Stimulated activated CD8-positive, alpha-beta memory T cell treated with anti-CD3 and anti-CD28 coated beads, Interleukin-12 subunit alpha, Interleukin-12 subunit beta, amount 100 ng/mL, for 1 hour (primary cell): ENCODE results near the gene TACC2.

ENCODE experiments used
- DNase-seq: peaks from one replicate; pipeline ENCODE4 v3.0.0-alpha.2; 2020; ENCODE audit warnings: low read depth

TACC2 gene

DNA sequence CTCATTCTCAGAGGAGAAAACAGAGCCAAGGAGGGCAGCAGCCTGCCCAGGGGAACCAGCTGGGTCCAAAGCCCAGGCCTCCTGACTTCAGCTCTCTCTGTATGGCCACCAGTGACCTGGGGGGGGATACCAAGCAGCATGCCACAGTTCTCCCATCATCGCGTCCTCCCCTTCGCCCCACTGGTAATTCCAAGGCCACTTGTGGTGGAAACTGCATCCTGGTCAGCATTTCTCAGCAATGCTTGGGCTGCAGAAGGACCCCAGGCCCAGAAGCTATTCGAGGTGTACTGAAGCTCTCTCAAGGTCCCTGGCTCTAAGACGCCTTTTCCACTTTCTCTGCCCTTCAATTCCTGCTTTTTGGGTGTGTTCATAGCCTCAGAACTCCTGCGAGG, 309.2 kb downstream of the TACC2 start:
- no peak for DNase-seq

DNA sequence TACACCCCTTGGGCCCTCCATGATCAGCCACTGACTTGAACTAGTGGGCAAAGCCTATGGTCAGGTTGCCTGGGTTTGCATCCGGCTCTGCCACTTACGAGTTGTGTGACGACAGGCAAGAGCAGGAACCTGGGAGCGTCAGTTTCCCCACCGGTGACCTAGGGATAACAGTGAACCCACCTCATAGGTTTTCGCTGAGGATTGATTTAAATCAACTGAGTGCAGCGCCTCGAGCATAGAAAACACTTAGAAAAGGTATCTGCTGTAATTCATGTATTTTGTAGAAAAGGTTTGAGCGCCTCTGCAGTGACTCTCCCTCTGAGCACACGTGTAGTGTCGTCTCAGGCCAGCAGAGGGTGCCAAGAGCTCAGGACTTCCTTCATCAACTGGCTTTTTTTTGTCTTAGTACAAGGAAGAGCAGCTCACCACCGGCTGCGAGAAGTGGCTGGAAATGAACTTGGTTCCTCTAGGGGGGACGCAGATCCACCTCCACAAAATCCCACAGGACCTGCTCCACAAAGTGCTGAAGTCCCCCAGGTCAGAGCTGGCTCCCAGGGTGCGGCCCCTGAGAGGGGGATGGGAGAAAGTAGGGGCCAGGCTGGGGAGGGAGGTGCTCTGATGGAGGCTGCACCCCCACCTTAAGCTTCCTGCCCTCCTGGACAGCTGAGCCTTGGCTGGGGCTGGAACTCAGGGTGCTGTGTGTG, 309.8 kb downstream of the TACC2 start:
- peak; percentile 49 for DNase-seq

GRCh38 chr10:122299423-122300075, 310.6 kb downstream of the TACC2 start:
- no peak for DNase-seq

DNA sequence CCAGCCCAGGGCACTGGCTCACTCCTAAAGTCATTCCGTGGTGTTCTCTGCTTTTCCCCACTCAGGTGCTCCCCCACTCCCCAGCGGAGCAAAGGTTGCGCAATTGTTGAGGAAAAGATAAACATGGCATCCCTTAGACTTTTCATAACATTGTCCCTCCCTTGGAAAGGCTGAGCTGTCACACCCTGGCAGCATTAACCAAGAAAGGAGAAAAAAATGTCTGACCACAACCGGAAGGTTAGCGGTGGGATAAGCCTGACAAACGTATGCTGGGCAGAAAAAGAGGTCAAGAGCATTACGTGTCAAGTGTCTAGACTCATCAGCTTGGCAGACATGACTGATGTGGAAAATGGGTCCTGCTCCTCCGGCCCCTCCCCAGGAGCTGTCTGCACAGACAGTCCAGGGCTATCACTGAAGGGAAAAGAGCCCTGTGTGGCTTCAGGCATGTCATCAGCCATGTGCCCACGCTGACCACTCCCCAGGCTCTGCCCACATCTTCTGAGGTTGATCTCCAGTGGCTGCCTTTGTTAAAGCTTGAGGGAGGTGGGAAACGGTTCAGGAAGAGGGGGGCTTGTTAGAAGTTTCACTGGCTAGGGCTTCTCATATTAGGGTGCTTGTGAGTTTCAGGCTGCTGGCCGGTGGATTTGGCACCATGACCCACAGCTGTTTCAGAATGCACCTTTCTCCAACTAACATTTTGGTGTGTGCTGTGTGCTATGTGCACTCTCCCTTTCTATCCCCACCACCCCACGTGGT, 312.3 kb downstream of the TACC2 start:
- no peak for DNase-seq

DNA sequence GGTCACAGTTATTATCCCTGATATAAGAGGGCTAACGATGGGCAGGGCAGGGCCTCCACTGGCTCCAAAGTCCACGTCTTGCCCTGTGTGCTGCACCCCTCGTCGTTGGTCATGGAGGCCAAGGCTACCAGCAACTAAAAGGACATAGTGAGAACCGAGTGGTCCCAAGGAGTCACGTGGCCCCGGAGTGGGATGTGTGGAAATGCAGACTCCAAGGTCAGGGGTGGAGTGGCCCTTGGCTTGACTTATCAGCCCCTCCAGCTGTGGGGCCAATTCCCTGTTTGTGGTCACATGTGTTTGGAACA, 312.8 kb downstream of the TACC2 start:
- no peak for DNase-seq

- no peak for DNase-seq
These were observed 313.4 kb downstream of the TACC2 start for GRCh38 chr10:122302315-122302714.

- DNase-seq: no peak
These were observed 314.5 kb downstream of the TACC2 start for GRCh38 chr10:122303271-122304053.
